ENCODE data around the gene RARRES1. TPM values are rescaled to one million over a fixed set of nuclear protein-coding genes. Genes with fewer than 3 reads are reported as not detected.

RARRES1 gene
- polyA plus RNA-seq: 0.71 and 2.4 TPM in 2 replicates

GRCh38 chr3:158731938-158732855 lies at the start of gene RARRES1:
RARRES1 (minus strand) TSS chr3:158732457; CDS start chr3:158732415, 42 bp downstream.

GRCh38 chr3:158672215-158673176 lies 59.8 kb downstream of the RARRES1 start, which contains the start of gene LXN:
LXN (minus strand) TSS chr3:158672648; CDS start chr3:158672478, 170 bp downstream.

Other genes with a start within 250 kb of the RARRES1 start
- 70.6 and 86.1 TPM in 2 replicates for gene MLF1, start 161.3 kb downstream of the RARRES1 start, polyA plus RNA-seq
- 57.0 and 89.6 TPM in 2 replicates for gene GFM1, start 87.9 kb downstream of the RARRES1 start, polyA plus RNA-seq
- 6.4 and 11.9 TPM in 2 replicates for gene LXN, start 59.8 kb downstream of the RARRES1 start, polyA plus RNA-seq
- gene MFSD1, start 69.6 kb upstream of the RARRES1 start, polyA plus RNA-seq: 19.8 and 24.5 TPM in 2 replicates

Measured in Purkinje cell (primary cell).